Heart right ventricle (tissue), 16 donors: ENCODE data around the gene GPR4. TPM values are rescaled to one million over a fixed set of nuclear protein-coding genes. Genes with fewer than 3 reads are reported as not detected.
"Not testable (repeated sequence)": the region's sequence is repeated elsewhere in the genome, so short reads cannot be mapped to it uniquely, and the experiment has no call there.

Source experiments
- ATAC-seq, 8 donors: fragments of 200-7000 bp; cut with Tn5 transposase; one replicate each; pipeline ENCODE4 v1.9.1; 2020; ENCODE audit warnings: mild to moderate bottlenecking in 8 of 8, moderate library complexity in 8 of 8, moderate number of reproducible peaks in 1 of 8
- DNase-seq, 2 donors: peaks; one replicate each; pipeline ENCODE4 v3.0.0-alpha.2; 2020
- H3K27ac ChIP-seq, 10 donors: fragments of 200-600 bp; sonication (generic) in 2 of 10; one replicate each; pipeline versions ENCODE4 v1.5.0 to v1.8.0; 2020 to 2022; ENCODE audit warnings: mild to moderate bottlenecking in 3 of 10
- H3K27me3 ChIP-seq, 7 donors: fragments of 200-600 bp; one replicate each; pipeline ENCODE4 v1.8.0; 2021 to 2022; ENCODE audit warnings: mild to moderate bottlenecking in 2 of 7
- H3K36me3 ChIP-seq, 9 donors: fragments of 200-600 bp; sonication (generic) in 1 of 9; one replicate each; pipeline versions ENCODE4 v1.5.0 to v1.8.0; 2020 to 2022; ENCODE audit warnings: mild to moderate bottlenecking in 2 of 9
- H3K4me1 ChIP-seq, 9 donors: fragments of 200-600 bp; sonication (generic) in 1 of 9; one replicate each; pipeline versions ENCODE4 v1.5.0 to v1.8.0; 2020 to 2022; ENCODE audit warnings: mild to moderate bottlenecking in 4 of 9
- H3K4me3 ChIP-seq, 10 donors: fragments of 200-600 bp; sonication (generic) in 2 of 10; one replicate each; pipeline versions ENCODE4 v1.5.0 to v1.8.0; 2020 to 2022; ENCODE audit warnings: mild to moderate bottlenecking in 7 of 10, moderate library complexity in 2 of 10
- H3K9me3 ChIP-seq, 11 donors: fragments of 200-600 bp in 10 of 11; sonication (generic) in 2 of 11; one replicate each; pipeline versions ENCODE4 v1.5.0 to v1.8.0; 2013 to 2022; ENCODE audit warnings: mild to moderate bottlenecking in 2 of 11, control low read depth in 1 of 11, moderate library complexity in 1 of 11
- CTCF ChIP-seq, 9 donors: fragments of 200-600 bp; sonication (generic) in 2 of 9; IDR thresholded peaks; one replicate each; pipeline versions ENCODE4 v1.5.0 to v1.8.0; 2021 to 2022; ENCODE audit warnings: antibody characterized with exemption in 9 of 9, mild to moderate bottlenecking in 5 of 9, moderate library complexity in 1 of 9
- WGBS, 2 donors: extraction: QIAGEN DNeasy Blood & Tissue Kit; methylation state at CpG; one replicate each; pipeline ENCODE4 v1.1.7; 2013; ENCODE audit warnings: inconsistent platforms in 1 of 2; 5-methylcytosine and 5-hydroxymethylcytosine counted together
- intact Hi-C, 10 donors: fragments of 100-400 bp; cut with DNase I; formaldehyde crosslinking; loops; one replicate each; pipeline versions ENCODE4 v1.11.1 to v1.14.2; 2022
- polyA plus RNA-seq, 2 donors: library from polyadenylated mRNA; stranded (reverse); fragments of 200-250 nt; gene quantifications; one replicate each; pipeline ENCODE4 v1.2.3, GENCODE V29; 2013
- total RNA-seq, 10 donors: library from RNA; stranded (reverse); fragmentation: NEBNext Ultra II Directional in 3 of 10; extraction: Animal tissue kit (Norgen Biotek cat#: 25700) in 3 of 10; gene quantifications; one replicate each; pipeline versions ENCODE4 v1.2.1 to v1.2.4, GENCODE V29; 2021 to 2023
- donor health status: Arrhythmogenic right ventricular cardiomyopathy.
- donor health status: ischemic (EF 13 %, LVEDD 7.1; RV severe dilation, severe dysfunction).
- donor health status: healthy with polysubstance abuse.
- donor health status: DM: no; HTN: yes; CAD: no.
- donor health status: DM: no; HTN: no; CAD: no.
- donor health status: ischemic (EF 25% LVEDD 6.9; RV normal size, moderate dysfunction).
- donor health status: ischemic (EF 25% LVEDD 5.7; RV mildly dilated, moderate dysfunction).
- donor health status: healthy.
- donor health status: DM: yes; HTN: yes; CAD: no.
- donor health status: Ischemic cardiomyopathy.
- donor health status: ischemic (EF 35%, LVEDD 5.7; RV mildly dilated, moderate dysfunction).
- donor health status: nonischemic (EF 11% LVEDD 7.7; RV severe dilation, severe dysfunction).
- donor health status: DM: yes; HTN: yes; CAD: no.
- donor health status: PGD.
- donor health status: ischemic (EF 29% LVEDD 5.4; RV normal size, mild dysfunction).
- donor health status: nonischemic (EF 23%, LVEDD 6.1; RV moderate dilation, normal function).

Gene GPR4
- total and polyA plus RNA-seq, 12 donors, result 2.3 to 29.4 (median 5.6) TPM

DNA sequence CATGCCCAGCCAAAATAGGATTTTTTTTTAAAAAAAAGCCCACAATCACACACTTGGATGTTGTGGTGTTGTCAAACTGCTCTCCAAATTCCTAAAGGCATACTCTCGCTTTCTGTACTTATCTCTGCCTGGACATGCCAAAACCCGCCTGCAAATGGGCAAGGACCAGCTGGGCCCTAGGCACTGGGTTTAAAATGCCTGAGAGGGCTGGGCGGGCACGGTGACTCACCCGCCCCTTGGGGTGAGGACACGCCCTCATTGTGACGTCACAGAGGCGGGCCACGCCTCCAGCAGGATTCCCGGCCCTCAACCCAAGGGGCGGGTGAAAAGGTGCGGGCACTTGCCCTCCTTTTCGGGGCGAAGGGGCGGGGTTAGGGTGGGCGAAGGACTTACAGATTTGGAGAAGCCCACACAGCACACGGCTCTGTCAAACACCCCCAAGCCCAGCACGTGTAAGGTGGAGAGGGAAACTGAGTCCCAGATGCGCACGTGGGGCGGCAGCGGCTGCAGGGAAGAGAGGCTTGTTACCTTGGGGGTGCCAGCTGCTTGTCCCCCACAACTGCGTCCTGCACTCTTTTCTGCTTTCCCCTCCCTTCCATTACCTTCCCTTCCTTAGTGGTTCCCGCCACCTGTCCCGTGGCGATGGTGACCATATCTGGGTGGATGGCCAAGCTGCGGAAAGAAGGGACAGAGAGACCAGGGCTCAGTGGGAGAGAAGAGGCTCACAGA is 30.6 kb upstream of the GPR4 start:
- Histone ChIP-seq H3K36me3 (peaks cover 0 to 38% (median 8%) of the 10 kb centered on the region in 9 donors), H3K4me1 (peaks cover 0 to 33% (median 8%) of the 10 kb centered on the region in 9 donors), H3K9me3 (no peaks in the 10 kb centered on the region), H3K27me3 (no peaks in the 10 kb centered on the region), H3K4me3 (no peak overlapping the region), H3K27ac (peak overlapping the region in 5 of 10 donors; percentile 56 to 74 (median 71))
- 43 to 49% methylated on average over 27 of the region's 27 CpGs for WGBS, 2 donors
- ATAC-seq (peak; percentile 93 to 98 (median 94)), DNase-seq (peak; percentile 74)
- no peak for TF ChIP-seq CTCF (IDR thresholded peaks at IDR 0.05)
- intact Hi-C loops, result no loop called here

- no peak overlapping the region for H3K4me3 ChIP-seq
- ATAC-seq (no peak), DNase-seq (no peak)
- peaks cover 0 to 22% (median 0%) of the 10 kb centered on the region in 9 donors for H3K4me1 ChIP-seq
- no peaks in the 10 kb centered on the region for H3K27me3 ChIP-seq
- TF ChIP-seq CTCF (IDR thresholded peaks at IDR 0.05), result no peak
- peaks cover 0 to 56% (median 9%) of the 10 kb centered on the region in 9 donors for H3K36me3 ChIP-seq
- intact Hi-C loops, result no loop called here
- no peaks in the 10 kb centered on the region for H3K9me3 ChIP-seq
- WGBS, 2 donors, result 95 to 97% methylated on average over 2 of the region's 2 CpGs
- no peak overlapping the region for H3K27ac ChIP-seq
Observed at GRCh38 chr19:45630463-45630862, 28.5 kb upstream of the GPR4 start.

DNA sequence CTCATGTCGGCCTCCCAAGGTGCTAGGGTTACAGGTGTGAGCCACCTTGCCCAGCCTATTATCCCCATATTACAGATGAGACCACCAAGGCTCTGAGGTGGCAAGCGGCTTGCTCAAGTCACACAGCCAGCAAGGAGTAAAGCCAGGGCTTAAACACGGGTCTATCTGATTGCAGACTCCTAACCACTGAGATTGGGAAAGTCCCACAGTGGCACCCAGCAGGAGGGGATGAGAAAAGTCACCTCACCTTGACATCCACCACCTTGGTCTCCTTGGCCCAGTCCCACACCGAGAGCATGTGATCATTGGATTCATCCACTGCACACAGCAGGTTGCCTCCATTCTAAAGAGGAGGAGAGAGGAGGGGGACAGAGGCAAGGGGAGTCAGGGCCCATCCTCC is 27.7 kb upstream of the GPR4 start:
- Histone ChIP-seq H3K4me3 (no peak overlapping the region), H3K27ac (no peak overlapping the region), H3K36me3 (peaks cover 0 to 62% (median 9%) of the 10 kb centered on the region in 9 donors), H3K9me3 (no peaks in the 10 kb centered on the region), H3K27me3 (no peaks in the 10 kb centered on the region), H3K4me1 (peaks cover 0 to 22% (median 0%) of the 10 kb centered on the region in 9 donors)
- ATAC-seq, result no peak
- TF ChIP-seq CTCF (IDR thresholded peaks at IDR 0.05), result no peak
- DNase-seq, result no peak
- 82 to 92% methylated on average over 4 of the region's 4 CpGs for WGBS, 2 donors
- intact Hi-C loops, result no loop called here

DNA sequence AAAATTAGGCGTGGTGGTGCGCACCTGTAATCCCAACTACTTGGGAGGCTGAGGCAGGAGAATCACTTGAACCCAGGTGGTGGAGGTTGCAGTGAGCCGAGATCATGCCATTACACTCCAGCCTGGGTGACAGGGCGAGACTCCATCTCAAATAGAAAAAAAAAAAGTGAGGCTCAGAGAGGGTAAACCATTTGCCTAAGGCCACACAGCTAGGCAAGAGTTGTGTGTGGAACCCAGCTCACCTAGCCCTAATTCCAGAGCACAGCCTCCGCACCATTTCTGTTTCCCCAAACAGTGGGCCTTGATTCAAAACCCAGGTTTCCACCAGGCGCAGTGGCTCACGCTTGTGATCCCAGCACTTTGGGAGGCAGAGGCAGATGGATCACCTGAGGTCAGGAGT is 26.2 kb upstream of the GPR4 start:
- H3K27me3 ChIP-seq, DNase-seq, intact Hi-C loops, H3K27ac ChIP-seq, H3K9me3 ChIP-seq, H3K4me3 ChIP-seq, ATAC-seq: not testable (repeated sequence)
- Histone ChIP-seq H3K36me3 (peaks cover 0 to 76% (median 9%) of the 10 kb centered on the region in 9 donors), H3K4me1 (peaks cover 0 to 22% (median 0%) of the 10 kb centered on the region in 9 donors)
- 98 to 99% methylated on average over 7 of the region's 7 CpGs for WGBS, 2 donors

GRCh38 chr19:45623984-45624383 is 22.0 kb upstream of the GPR4 start:
- no peaks in the 10 kb centered on the region for H3K9me3 ChIP-seq
- H3K27ac ChIP-seq, result no peak overlapping the region
- H3K36me3 ChIP-seq, result peaks cover 0 to 98% (median 18%) of the 10 kb centered on the region in 9 donors
- intact Hi-C loops, result no loop called here
- H3K4me3 ChIP-seq, result no peak overlapping the region
- H3K27me3 ChIP-seq, result no peaks in the 10 kb centered on the region
- 86 to 92% methylated on average over 1 of the region's 1 CpG for WGBS, 2 donors
- H3K4me1 ChIP-seq, result no peaks in the 10 kb centered on the region
- no peak for TF ChIP-seq CTCF (IDR thresholded peaks at IDR 0.05)
- ATAC-seq, result no peak
- no peak for DNase-seq
